ENCODE results near the gene ATP9B. TPM values are rescaled to one million over a fixed set of nuclear protein-coding genes. Genes with fewer than 3 reads are reported as not detected.

The ATP9B gene
- total RNA-seq, 1 donor from 2014 or later: 49.2 TPM

GRCh38 chr18:79421275-79421857 lies 352.2 kb downstream of the ATP9B start:
- no peaks in the 10 kb centered on the region for H3K27me3 Mint-ChIP-seq
- ChIA-PET POLR2A (no interaction called here), CTCF (no interaction called here)
- DNase-seq (no peak), ATAC-seq (ENCODE audit: low read depth) (no peak)
- no peak overlapping the region for H3K27ac Mint-ChIP-seq
- H3K4me3 Mint-ChIP-seq: no peak overlapping the region
- TF ChIP-seq CTCF (IDR thresholded peaks at IDR 0.05): no peak
- peaks cover 65% of the 10 kb centered on the region for H3K36me3 Mint-ChIP-seq (ENCODE audit: low read depth)
- peaks cover 34% of the 10 kb centered on the region for H3K4me1 Mint-ChIP-seq
- intact Hi-C loops (cut with micrococcal nuclease): no loop called here
- no peaks in the 10 kb centered on the region for H3K9me3 Mint-ChIP-seq

- H3K4me3 Mint-ChIP-seq: no peak overlapping the region
- no peaks in the 10 kb centered on the region for H3K9me3 Mint-ChIP-seq
- peak overlapping the region; percentile 35 for H3K27ac Mint-ChIP-seq
- H3K36me3 Mint-ChIP-seq (ENCODE audit: low read depth): peaks cover 61% of the 10 kb centered on the region
- ChIA-PET POLR2A (no interaction called here), CTCF (no interaction called here)
- no peaks in the 10 kb centered on the region for H3K27me3 Mint-ChIP-seq
- no peak for TF ChIP-seq CTCF (IDR thresholded peaks at IDR 0.05)
- intact Hi-C loops (cut with micrococcal nuclease): no loop called here
- ATAC-seq (ENCODE audit: low read depth): peak; percentile 64
- H3K4me1 Mint-ChIP-seq: peaks cover 36% of the 10 kb centered on the region
- no peak for DNase-seq
Observed at GRCh38 chr18:79422022-79422782, 353.0 kb downstream of the ATP9B start.

- H3K27me3 Mint-ChIP-seq: no peaks in the 10 kb centered on the region
- intact Hi-C loops (cut with micrococcal nuclease): no loop called here
- H3K4me1 Mint-ChIP-seq: peaks cover 36% of the 10 kb centered on the region
- no peaks in the 10 kb centered on the region for H3K9me3 Mint-ChIP-seq
- ChIA-PET CTCF (no interaction called here), POLR2A (no interaction called here)
- no peak overlapping the region for H3K4me3 Mint-ChIP-seq
- ATAC-seq (ENCODE audit: low read depth) (no peak), DNase-seq (no peak)
- H3K36me3 Mint-ChIP-seq (ENCODE audit: low read depth): peaks cover 61% of the 10 kb centered on the region
- no peak overlapping the region for H3K27ac Mint-ChIP-seq
- no peak for TF ChIP-seq CTCF (IDR thresholded peaks at IDR 0.05)
Observed at GRCh38 chr18:79422783-79423165, 353.6 kb downstream of the ATP9B start.

- H3K27ac Mint-ChIP-seq: no peak overlapping the region
- peaks cover 61% of the 10 kb centered on the region for H3K36me3 Mint-ChIP-seq (ENCODE audit: low read depth)
- CTCF ChIA-PET: no interaction called here
- no peak overlapping the region for H3K4me3 Mint-ChIP-seq
- no peak for DNase-seq
- intact Hi-C loops (cut with micrococcal nuclease): no loop called here
- POLR2A ChIA-PET: no interaction called here
- ATAC-seq (ENCODE audit: low read depth): no peak
- peaks cover 39% of the 10 kb centered on the region for H3K4me1 Mint-ChIP-seq
- no peaks in the 10 kb centered on the region for H3K27me3 Mint-ChIP-seq
- no peak for TF ChIP-seq CTCF (IDR thresholded peaks at IDR 0.05)
- no peaks in the 10 kb centered on the region for H3K9me3 Mint-ChIP-seq
Observed at GRCh38 chr18:79423211-79424007, 354.2 kb downstream of the ATP9B start.

GRCh38 chr18:79424008-79424565 lies 354.9 kb downstream of the ATP9B start:
- intact Hi-C loops (cut with micrococcal nuclease): no loop called here
- TF ChIP-seq CTCF (IDR thresholded peaks at IDR 0.05): no peak
- H3K36me3 Mint-ChIP-seq (ENCODE audit: low read depth): peaks cover 55% of the 10 kb centered on the region
- ATAC-seq (ENCODE audit: low read depth) (no peak), DNase-seq (no peak)
- no peak overlapping the region for H3K4me3 Mint-ChIP-seq
- ChIA-PET CTCF (no interaction called here), POLR2A (no interaction called here)
- no peaks in the 10 kb centered on the region for H3K9me3 Mint-ChIP-seq
- peaks cover 40% of the 10 kb centered on the region for H3K4me1 Mint-ChIP-seq
- peak overlapping the region; percentile 47 for H3K27ac Mint-ChIP-seq
- no peaks in the 10 kb centered on the region for H3K27me3 Mint-ChIP-seq
